SU-DHL-6 (cell line): Measurements from ENCODE around the gene COL6A2.

Experiments
- H2AFZ ChIP-seq: fragments of 200-600 bp; sonication (generic); 2 replicates; pipeline ENCODE4 v1.6.1; 2014; ENCODE audit warnings: low read depth, mild to moderate bottlenecking, moderate library complexity, mixed read lengths, antibody characterized with exemption, low read length; ENCODE audit not compliant: severe bottlenecking
- H3F3A ChIP-seq: fragments of 200-600 bp; shearing (Covaris generic); 2 replicates; pipeline ENCODE4 v1.6.0; 2016; ENCODE audit warnings: antibody characterized with exemption, mild to moderate bottlenecking; ENCODE audit not compliant: insufficient read depth
- H3K27ac ChIP-seq: fragments of 200-600 bp; sonication (generic); 2 replicates; pipeline ENCODE4 v1.5.1; 2016; ENCODE audit warnings: low read depth, mild to moderate bottlenecking, low read length, moderate library complexity, mixed read lengths
- H3K27me3 ChIP-seq: fragments of 200-600 bp; sonication (generic), shearing (Covaris generic); 2 replicates; pipeline ENCODE4 v1.6.0; 2014; ENCODE audit warnings: mild to moderate bottlenecking, low read length
- H3K36me3 ChIP-seq: fragments of 200-600 bp; sonication (generic); 2 replicates; pipeline ENCODE4 v1.6.1; 2014; ENCODE audit warnings: mild to moderate bottlenecking, low read length, mixed read lengths
- H3K4me2 ChIP-seq: fragments of 300-600, 200-600 bp; shearing (Covaris generic), sonication (generic); 2 replicates; pipeline ENCODE4 v1.6.0; 2014; ENCODE audit warnings: low read length, low read depth, mild to moderate bottlenecking; ENCODE audit not compliant: poor library complexity, severe bottlenecking
- H3K4me3 ChIP-seq: fragments of 200-600 bp; sonication (generic); 2 replicates; pipeline ENCODE4 v1.5.1; 2014; ENCODE audit warnings: antibody characterized with exemption, low read length, mild to moderate bottlenecking, mixed read lengths; ENCODE audit not compliant: insufficient read depth, poor library complexity, severe bottlenecking
- H3K79me2 ChIP-seq: fragments of 200-600 bp; sonication (generic); 2 replicates; pipeline ENCODE4 v1.6.1; 2014; ENCODE audit warnings: mild to moderate bottlenecking, low read length, moderate library complexity; ENCODE audit not compliant: insufficient read depth
- H3K9ac ChIP-seq: fragments of 200-600 bp; sonication (generic); 2 replicates; pipeline ENCODE4 v1.7.0; 2014; ENCODE audit warnings: mild to moderate bottlenecking, low read length
- H3K9me2 ChIP-seq: fragments of 200-600 bp; sonication (generic); replicated peaks from 2 replicates; pipeline ENCODE4 v1.6.1; 2014; ENCODE audit warnings: low read length; ENCODE audit not compliant: insufficient read depth
- H3K9me3 ChIP-seq: fragments of 200-600 bp; sonication (generic); 2 replicates; pipeline ENCODE4 v1.6.1; 2014; ENCODE audit warnings: low read length, mixed read lengths; ENCODE audit not compliant: insufficient read depth
- H4K20me1 ChIP-seq: fragments of 200-600 bp; sonication (generic); 2 replicates; pipeline ENCODE4 v1.6.1; 2014; ENCODE audit warnings: low read depth, mild to moderate bottlenecking, antibody characterized with exemption, low read length, moderate library complexity, mixed read lengths
- EZH2phosphoT487 ChIP-seq: fragments of 200-600 bp; sonication (generic), shearing (Covaris generic); conservative IDR thresholded peaks from 2 replicates; pipeline ENCODE4 v1.6.1; 2018; ENCODE audit warnings: mild to moderate bottlenecking, antibody characterized with exemption, low read length, moderate library complexity, mixed read lengths
- TF ChIP-seq, protein P1 (sequence below): fragments of 200-600 bp; sonication (generic); IDR thresholded peaks from one replicate; pipeline ENCODE4 v1.5.1; 2017; ENCODE audit warnings: antibody characterized with exemption, mild to moderate bottlenecking, low read length, moderate library complexity; ENCODE audit not compliant: insufficient read depth, poor library complexity, severe bottlenecking

COL6A2 gene

DNA sequence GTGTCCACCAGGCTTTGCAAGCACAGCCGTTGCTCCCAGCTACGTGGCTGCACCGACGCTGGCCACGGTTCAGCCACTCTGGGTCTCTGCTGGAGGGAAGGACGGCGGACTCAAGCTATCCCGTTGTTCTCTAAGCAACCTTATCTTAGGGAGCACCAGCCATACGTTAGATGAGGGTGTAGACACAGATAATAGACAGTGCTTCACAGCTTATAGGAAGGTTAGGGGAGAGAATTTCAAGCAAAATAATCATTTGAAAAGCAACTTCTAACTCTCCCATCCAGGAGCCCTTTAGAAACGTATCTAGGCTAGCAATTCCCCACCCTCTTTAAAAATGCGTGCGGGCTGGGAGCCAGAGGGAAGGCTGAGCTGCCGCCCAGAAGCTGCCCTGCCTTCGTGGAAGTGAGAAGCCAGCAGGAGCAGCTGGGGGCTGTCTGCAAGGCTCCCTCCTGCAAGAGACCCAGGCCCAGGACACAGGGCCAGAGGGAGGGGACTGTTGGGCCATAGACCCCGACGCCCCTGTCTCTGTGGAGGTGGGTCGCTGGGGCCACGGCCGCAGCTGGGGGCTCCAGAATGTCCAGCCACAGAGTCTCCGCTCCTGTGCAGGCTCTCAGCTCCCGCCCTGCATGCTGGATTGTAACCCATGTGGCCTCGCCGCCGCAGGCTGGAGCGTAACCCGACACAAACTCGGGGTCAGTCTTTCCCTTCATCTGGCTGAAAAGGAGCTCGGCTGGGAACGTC, 31.2 kb upstream of the COL6A2 start:
- Histone ChIP-seq H3K79me2 (no peaks in the 10 kb centered on the region), H3K27me3 (no peaks in the 10 kb centered on the region), H2AFZ (no peak overlapping the region), H3K9me2 (no peaks in the 10 kb centered on the region), H3K27ac (no peak overlapping the region), H3K4me2 (no peak overlapping the region), H3K9ac (no peak overlapping the region), H3F3A (no peaks in the 10 kb centered on the region), H4K20me1 (no peaks in the 10 kb centered on the region), H3K36me3 (no peaks in the 10 kb centered on the region), H3K4me3 (no peak overlapping the region), H3K9me3 (no peaks in the 10 kb centered on the region; the same call in 1 of the 2 replicates)
- TF ChIP-seq, protein P1, sequence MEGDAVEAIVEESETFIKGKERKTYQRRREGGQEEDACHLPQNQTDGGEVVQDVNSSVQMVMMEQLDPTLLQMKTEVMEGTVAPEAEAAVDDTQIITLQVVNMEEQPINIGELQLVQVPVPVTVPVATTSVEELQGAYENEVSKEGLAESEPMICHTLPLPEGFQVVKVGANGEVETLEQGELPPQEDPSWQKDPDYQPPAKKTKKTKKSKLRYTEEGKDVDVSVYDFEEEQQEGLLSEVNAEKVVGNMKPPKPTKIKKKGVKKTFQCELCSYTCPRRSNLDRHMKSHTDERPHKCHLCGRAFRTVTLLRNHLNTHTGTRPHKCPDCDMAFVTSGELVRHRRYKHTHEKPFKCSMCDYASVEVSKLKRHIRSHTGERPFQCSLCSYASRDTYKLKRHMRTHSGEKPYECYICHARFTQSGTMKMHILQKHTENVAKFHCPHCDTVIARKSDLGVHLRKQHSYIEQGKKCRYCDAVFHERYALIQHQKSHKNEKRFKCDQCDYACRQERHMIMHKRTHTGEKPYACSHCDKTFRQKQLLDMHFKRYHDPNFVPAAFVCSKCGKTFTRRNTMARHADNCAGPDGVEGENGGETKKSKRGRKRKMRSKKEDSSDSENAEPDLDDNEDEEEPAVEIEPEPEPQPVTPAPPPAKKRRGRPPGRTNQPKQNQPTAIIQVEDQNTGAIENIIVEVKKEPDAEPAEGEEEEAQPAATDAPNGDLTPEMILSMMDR, result no peak
- no peak for TF ChIP-seq EZH2phosphoT487

DNA sequence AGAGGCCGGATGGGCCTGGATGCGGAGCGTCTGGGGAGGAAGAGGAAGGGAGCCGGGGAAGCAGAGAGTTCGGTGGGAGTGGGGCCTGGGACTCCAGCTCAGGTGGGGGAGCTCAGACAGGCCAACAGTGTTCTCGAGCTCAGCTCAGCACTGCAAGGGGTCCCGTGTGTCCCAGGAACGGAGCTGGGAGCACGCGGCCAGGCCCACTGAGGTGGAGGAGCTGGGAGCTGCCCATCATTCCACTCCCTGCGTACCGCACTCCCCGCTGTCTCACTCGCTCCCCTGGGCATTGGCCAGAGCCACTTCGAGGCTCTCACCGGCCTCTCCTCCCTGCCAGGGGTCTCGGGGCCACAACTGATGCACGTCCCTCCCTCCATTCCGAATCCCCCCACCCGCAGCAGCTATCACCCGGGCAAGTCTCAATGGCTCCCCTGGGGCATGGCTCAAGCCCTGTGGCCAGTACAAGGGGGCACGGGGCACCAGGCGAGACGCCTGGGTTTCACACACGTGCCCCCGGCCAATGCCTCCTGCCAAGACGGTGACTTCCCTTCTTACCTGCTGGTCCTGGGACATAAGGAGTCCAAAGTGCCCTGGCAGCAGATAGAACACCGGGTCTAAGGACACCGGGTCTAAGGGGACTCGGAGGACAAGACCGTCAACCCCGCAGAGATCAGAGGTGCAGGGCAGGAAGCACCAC, 30.3 kb upstream of the COL6A2 start:
- Histone ChIP-seq H3K9me2 (no peaks in the 10 kb centered on the region), H3K36me3 (no peaks in the 10 kb centered on the region), H3K79me2 (no peaks in the 10 kb centered on the region), H3F3A (no peaks in the 10 kb centered on the region), H3K9ac (no peak overlapping the region), H3K27ac (no peak overlapping the region), H3K27me3 (no peaks in the 10 kb centered on the region), H3K9me3 (no peaks in the 10 kb centered on the region), H4K20me1 (no peaks in the 10 kb centered on the region), H3K4me2 (no peak overlapping the region), H3K4me3 (no peak overlapping the region), H2AFZ (no peak overlapping the region)
- TF ChIP-seq, protein P1, result no peak
- no peak for TF ChIP-seq EZH2phosphoT487

DNA sequence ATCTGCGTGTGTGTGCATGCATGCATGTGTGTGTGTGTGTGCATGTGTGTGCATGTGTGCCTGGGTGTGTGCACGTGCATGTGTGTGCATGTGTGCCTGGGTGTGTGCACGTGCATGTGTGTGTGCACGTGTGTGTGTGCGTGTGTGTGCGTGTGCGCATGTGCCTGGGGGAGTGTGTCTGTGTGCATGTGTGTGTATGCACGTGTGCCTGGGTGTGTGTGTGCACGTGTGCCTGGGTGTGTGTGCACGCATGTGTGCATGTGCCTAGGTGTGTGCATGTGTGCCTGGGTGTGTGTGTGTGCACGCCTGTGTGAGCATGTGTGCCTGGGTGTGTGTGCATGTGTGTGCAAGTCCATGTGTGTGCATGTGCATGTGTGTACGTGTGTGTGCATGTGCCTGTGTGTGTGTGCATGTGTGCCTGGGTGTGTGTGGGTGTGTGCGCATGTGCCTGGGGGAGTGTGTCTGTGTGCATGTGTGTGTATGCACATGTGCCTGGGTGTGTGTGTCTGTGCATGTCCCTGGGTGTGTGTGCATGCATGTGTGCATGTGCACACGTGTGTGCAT, 29.3 kb upstream of the COL6A2 start:
- TF ChIP-seq, protein P1, result no peak
- no peak for TF ChIP-seq EZH2phosphoT487
- Histone ChIP-seq H3K79me2 (no peaks in the 10 kb centered on the region), H3K4me2 (no peak overlapping the region), H3K9ac (no peak overlapping the region), H4K20me1 (no peaks in the 10 kb centered on the region), H2AFZ (no peak overlapping the region), H3F3A (no peaks in the 10 kb centered on the region), H3K9me3 (no peaks in the 10 kb centered on the region), H3K9me2 (no peaks in the 10 kb centered on the region), H3K36me3 (no peaks in the 10 kb centered on the region), H3K4me3 (no peak overlapping the region), H3K27me3 (no peaks in the 10 kb centered on the region), H3K27ac (no peak overlapping the region)
